Panc1 (cell line): ENCODE measurements around the gene KIZ. TPM values are rescaled to one million over a fixed set of nuclear protein-coding genes. Genes with fewer than 3 reads are reported as not detected.

Experiments used
- ATAC-seq: fragments of 200-7000 bp; cut with Tn5 transposase; 2 replicates; pipeline ENCODE4 v1.9.1; 2020; ENCODE audit warnings: mild to moderate bottlenecking, moderate library complexity
- BruUV-seq: library from RNA; stranded (reverse); fragments of 400-500 nt; replicated peaks from 2 replicates; lab custom pipeline; 2021; lab: Mats Ljungman, UMichigan
- CTCF ChIA-PET: fragments of 300-600 bp; sonication (Branson Sonifier 250); formaldehyde crosslinking; loops from one replicate; lab custom pipeline; 2022; ENCODE audit warnings: antibody characterized with exemption; lab: Charles Lee
- POLR2A ChIA-PET: fragments of 300-600 bp; sonication (Branson Sonifier 250); formaldehyde crosslinking; loops from one replicate; lab custom pipeline; 2022; ENCODE audit warnings: antibody characterized with exemption; lab: Charles Lee
- DNase-seq: peaks from one replicate; pipeline ENCODE4 v3.0.0-alpha.2; 2010; ENCODE audit warnings: low read depth, low spot score
- H3K27ac ChIP-seq: 2 replicates; pipeline ENCODE4 v1.5.1; 2011; ENCODE audit warnings: mild to moderate bottlenecking, low read length, inconsistent platforms
- H3K27me3 ChIP-seq: fragments of 200-500 bp; sonication (Bioruptor generic); 2 replicates; pipeline ENCODE4 v1.6.0; 2014; ENCODE audit warnings: low read length, inconsistent platforms; ENCODE audit not compliant: control insufficient read depth, insufficient read depth
- H3K36me3 ChIP-seq: fragments of 200-500 bp; sonication (Bioruptor generic); 2 replicates; pipeline ENCODE4 v1.5.1; 2014; ENCODE audit warnings: inconsistent platforms, mild to moderate bottlenecking, low read length, moderate library complexity; ENCODE audit not compliant: control insufficient read depth, insufficient read depth
- H3K4me1 ChIP-seq: 2 replicates; pipeline ENCODE4 v1.5.1; 2011; ENCODE audit warnings: inconsistent platforms, mild to moderate bottlenecking, low read length, moderate library complexity; ENCODE audit not compliant: control insufficient read depth, insufficient read depth
- H3K4me3 ChIP-seq, 2 experiments: 2 replicates each; pipeline ENCODE4 v1.5.1; 2011 to 2012; ENCODE audit warnings: low read depth in 2 of 2, low read length in 2 of 2, mild to moderate bottlenecking in 2 of 2, inconsistent platforms in 1 of 2, moderate library complexity in 1 of 2
- H3K9me3 ChIP-seq: fragments of 200-500 bp; sonication (Bioruptor generic); 2 replicates; pipeline ENCODE4 v1.5.1; 2014; ENCODE audit warnings: low read depth, mild to moderate bottlenecking, inconsistent platforms, low read length, moderate library complexity; ENCODE audit not compliant: control insufficient read depth, insufficient read depth
- CTCF ChIP-seq: fragments of 450-650 bp; IDR thresholded peaks from 2 replicates; pipeline ENCODE4 v1.5.1; 2017; ENCODE audit warnings: mild to moderate bottlenecking
- POLR2AphosphoS5 ChIP-seq: IDR thresholded peaks from 2 replicates; pipeline ENCODE4 v1.6.1; 2012; ENCODE audit warnings: mild to moderate bottlenecking, low read depth, low read length, moderate library complexity
- REST ChIP-seq, 2 experiments: IDR thresholded peaks; 2 replicates each; pipeline ENCODE4 v1.6.1; 2011 to 2012; ENCODE audit warnings: low read depth in 2 of 2, control low read depth in 1 of 2, low read length in 1 of 2, mild to moderate bottlenecking in 1 of 2, moderate library complexity in 1 of 2; ENCODE audit not compliant: insufficient read depth in 1 of 2
- SIN3A ChIP-seq: IDR thresholded peaks from 2 replicates; pipeline ENCODE4 v1.6.1; 2012; ENCODE audit warnings: low read depth, mild to moderate bottlenecking, low read length, moderate library complexity, borderline replicate concordance; ENCODE audit not compliant: insufficient read depth
- TCF7L2 ChIP-seq: IDR thresholded peaks from 2 replicates; pipeline ENCODE4 v1.6.1; 2011; ENCODE audit warnings: mild to moderate bottlenecking, low read depth, low read length, inconsistent platforms
- in situ Hi-C: cut with HindIII; loops from 2 replicates; pipeline ENCODE4 v1.10.0; 2016; ENCODE audit warnings: low sequenced_read_pairs, low pct_unique_long_range_greater_than_20kb
- intact Hi-C: fragments of 100-400 bp; cut with micrococcal nuclease; formaldehyde crosslinking; loops from one replicate; pipeline ENCODE4 v1.10.0; 2022; ENCODE audit not compliant: unreplicated experiment
- total RNA-seq: library from RNA; stranded (reverse); gene quantifications from one replicate; pipeline ENCODE4 v1.2.1, GENCODE V29; 2021; ENCODE audit not compliant: unreplicated experiment

The KIZ gene
- total RNA-seq, 1 experiment from 2014 or later: 6.5 TPM

DNA sequence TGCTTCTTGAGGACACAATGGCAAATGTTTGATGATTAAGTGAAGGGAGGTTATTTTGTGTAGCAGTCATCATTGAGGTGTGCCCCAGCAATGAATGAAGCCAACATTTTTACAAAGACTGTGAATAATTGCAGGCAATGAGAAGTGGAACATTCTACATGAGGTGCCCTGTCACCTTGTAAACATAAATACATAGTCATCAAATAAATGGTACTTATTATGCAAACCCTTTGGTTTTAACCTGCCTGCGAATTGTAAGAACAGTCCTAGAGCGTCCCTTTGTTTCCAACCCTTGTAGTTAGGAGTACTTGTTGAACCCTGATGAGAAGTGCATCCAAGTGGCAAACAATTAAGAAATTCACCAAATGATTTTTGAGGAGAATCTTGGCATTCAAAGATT, 7.1 kb upstream of the KIZ start:
- no peak for TF ChIP-seq TCF7L2
- TF ChIP-seq REST (IDR thresholded peaks at IDR 0.05; ENCODE audit: insufficient read depth in 1 of 2, low read depth in 2 of 2, low read length in 1 of 2): no peak
- no peak for TF ChIP-seq CTCF
- TF ChIP-seq POLR2AphosphoS5: no peak
- TF ChIP-seq SIN3A: no peak
- H3K27ac ChIP-seq: no peak overlapping the region
- ATAC-seq (no peak), DNase-seq (no peak)
- no peak overlapping the region for H3K4me3 ChIP-seq
- ChIA-PET CTCF (no interaction called here), POLR2A (no interaction called here)
- no TSS peak for BruUV-seq
- H3K9me3 ChIP-seq: no peaks in the 10 kb centered on the region
- H3K4me1 ChIP-seq: no peaks in the 10 kb centered on the region
- intact Hi-C loops (no loop called here), in situ Hi-C loops (no loop called here)
- H3K27me3 ChIP-seq: peaks cover 2% of the 10 kb centered on the region; the same call in 1 of the 2 replicates
- no peaks in the 10 kb centered on the region for H3K36me3 ChIP-seq

GRCh38 chr20:21124190-21124589, 1.7 kb upstream of the KIZ start:
- H3K36me3 ChIP-seq: no peaks in the 10 kb centered on the region
- in situ Hi-C loops (no loop called here), intact Hi-C loops (no loop called here)
- no peak overlapping the region for H3K27ac ChIP-seq
- no peak overlapping the region for H3K4me3 ChIP-seq
- TF ChIP-seq TCF7L2 (no peak), SIN3A (no peak), CTCF (no peak), POLR2AphosphoS5 (no peak), REST (IDR thresholded peaks at IDR 0.05; ENCODE audit: insufficient read depth in 1 of 2, low read depth in 2 of 2, low read length in 1 of 2) (no peak)
- no peaks in the 10 kb centered on the region for H3K27me3 ChIP-seq
- no peak for ATAC-seq
- ChIA-PET CTCF (no interaction called here), POLR2A (no interaction called here)
- H3K9me3 ChIP-seq: no peaks in the 10 kb centered on the region
- H3K4me1 ChIP-seq: peaks cover 3% of the 10 kb centered on the region; the same call in 1 of the 2 replicates
- DNase-seq: no peak
- BruUV-seq: no TSS peak
